Peyer's patch (tissue), 4 donors: ENCODE data around the gene NAA50.

ENCODE experiments used
- CTCF ChIP-seq, 6 experiments: fragments of 450-650 bp in 4 of 6; fragments of 200-600 bp in 2 of 6; sonication (generic) in 1 of 6; IDR thresholded peaks; one replicate each; pipeline ENCODE4 v1.5.1; 2017 to 2019; ENCODE audit warnings: antibody characterized with exemption in 6 of 6, mild to moderate bottlenecking in 3 of 6, moderate library complexity in 1 of 6
- POLR2A ChIP-seq, 2 donors: fragments of 450-650 bp; IDR thresholded peaks; one replicate each; pipeline ENCODE4 v1.5.1; 2017; ENCODE audit warnings: antibody characterized with exemption in 2 of 2, mild to moderate bottlenecking in 2 of 2, moderate library complexity in 2 of 2

- TF ChIP-seq POLR2A (IDR thresholded peaks at IDR 0.05) (no peak), CTCF (IDR thresholded peaks at IDR 0.05) (no peak)
Measured at GRCh38 chr3:113697500-113698090, 48.5 kb downstream of the NAA50 start.
